HepG2 (cell line): ENCODE measurements around the gene APOBEC3C. TPM values are rescaled to one million over a fixed set of nuclear protein-coding genes. Genes with fewer than 3 reads are reported as not detected.

ENCODE experiments used
- EZH2 ChIP-seq: conservative IDR thresholded peaks from 2 replicates; pipeline ENCODE4 v1.6.1; 2012; ENCODE audit warnings: mild to moderate bottlenecking, low read depth, low read length, moderate library complexity
- FOSL2 ChIP-seq: sonication (generic); formaldehyde crosslinking; IDR thresholded peaks from 2 replicates; pipeline ENCODE4 v1.4.0; 2020; ENCODE audit warnings: missing genetic modification reagents
- LCORL ChIP-seq, 2 experiments: fragments of 450-650 bp in 1 of 2; sonication (generic) in 1 of 2; formaldehyde crosslinking in 1 of 2; IDR thresholded peaks; 2 replicates each; pipeline versions ENCODE4 v1.5.0 to v1.6.1; 2017 to 2020; ENCODE audit warnings: antibody characterized with exemption in 1 of 2, missing genetic modification reagents in 1 of 2
- MYPOP ChIP-seq: sonication (generic); formaldehyde crosslinking; IDR thresholded peaks from 2 replicates; pipeline ENCODE4 v1.8.1; 2023; ENCODE audit warnings: mild to moderate bottlenecking, moderate library complexity, missing genetic modification reagents
- NFKB2 ChIP-seq: sonication (generic); formaldehyde crosslinking; IDR thresholded peaks from 2 replicates; pipeline ENCODE4 v1.4.0; 2020; ENCODE audit warnings: missing genetic modification reagents, borderline replicate concordance
- NR2F6 ChIP-seq, 2 experiments: IDR thresholded peaks; 2 replicates each; pipeline ENCODE4 v1.6.1; 2016; ENCODE audit warnings: antibody characterized with exemption in 1 of 2, mild to moderate bottlenecking in 1 of 2
- PBX3 ChIP-seq: sonication (generic); formaldehyde crosslinking; IDR thresholded peaks from 2 replicates; pipeline ENCODE4 v1.8.1; 2023; ENCODE audit warnings: missing genetic modification reagents, inconsistent platforms, borderline replicate concordance
- RARA ChIP-seq: IDR thresholded peaks from 2 replicates; pipeline ENCODE4 v1.6.1; 2016; ENCODE audit warnings: missing genetic modification reagents, missing compliant biosample characterization
- SAP130 ChIP-seq: IDR thresholded peaks from 2 replicates; pipeline ENCODE4 v1.6.1; 2016; ENCODE audit warnings: low read depth
- SMAD3 ChIP-seq: sonication (generic); formaldehyde crosslinking; IDR thresholded peaks from 2 replicates; pipeline ENCODE4 v1.4.0; 2020; ENCODE audit warnings: missing genetic modification reagents
- YEATS4 ChIP-seq: sonication (generic); formaldehyde crosslinking; IDR thresholded peaks from 2 replicates; pipeline ENCODE4 v1.4.0; 2020; ENCODE audit warnings: missing genetic modification reagents, borderline replicate concordance
- ZNF333 ChIP-seq: sonication (generic); formaldehyde crosslinking; IDR thresholded peaks from 2 replicates; pipeline ENCODE4 v1.4.0; 2020; ENCODE audit warnings: mild to moderate bottlenecking, missing genetic modification reagents, borderline replicate concordance
- ZNF468 ChIP-seq: sonication (generic); formaldehyde crosslinking; IDR thresholded peaks from 2 replicates; pipeline ENCODE4 v1.8.0; 2022; ENCODE audit warnings: mild to moderate bottlenecking, moderate library complexity, missing genetic modification reagents
- ZNF501 ChIP-seq: sonication (generic); formaldehyde crosslinking; IDR thresholded peaks from 2 replicates; pipeline ENCODE4 v1.5.1; 2020; ENCODE audit warnings: mild to moderate bottlenecking, moderate library complexity, missing genetic modification reagents
- ZNF546 ChIP-seq: sonication (generic); formaldehyde crosslinking; conservative IDR thresholded peaks from 2 replicates; pipeline ENCODE4 v1.8.1; 2023; ENCODE audit warnings: mild to moderate bottlenecking, missing genetic modification reagents
- ZNF619 ChIP-seq: sonication (generic); formaldehyde crosslinking; IDR thresholded peaks from 2 replicates; pipeline ENCODE4 v1.4.0; 2020; ENCODE audit warnings: mild to moderate bottlenecking, missing genetic modification reagents
- ZNF687 ChIP-seq: sonication (generic); formaldehyde crosslinking; IDR thresholded peaks from 2 replicates; pipeline ENCODE4 v1.5.1; 2020; ENCODE audit warnings: mild to moderate bottlenecking, missing genetic modification reagents, moderate library complexity
- ZXDC ChIP-seq: sonication (generic); formaldehyde crosslinking; IDR thresholded peaks from 2 replicates; pipeline ENCODE4 v1.5.0; 2020; ENCODE audit warnings: mild to moderate bottlenecking, missing genetic modification reagents
- polyA plus RNA-seq, 8 experiments: library from polyadenylated mRNA; depleted of rRNA in 3 of 8; stranded (reverse) in 7 of 8; unstranded in 1 of 8; fragments of >200 nt; fragmentation: Illumina TruSeq in 4 of 8; extraction: Trizol in 4 of 8; gene quantifications; 2 replicates each; pipeline versions ENCODE4 v1.2.1 to v1.2.3, GENCODE V29; 2011 to 2016; ENCODE audit warnings: low read depth in 4 of 8, missing spikeins in 1 of 8, mixed read lengths in 1 of 8; ENCODE audit not compliant: insufficient read depth in 1 of 8
- total RNA-seq, 5 experiments: library from RNA; depleted of rRNA; stranded (reverse); fragments of >200 nt; fragmentation: Illumina TruSeq; extraction: Trizol; gene quantifications; 2 replicates each; pipeline ENCODE4 v1.2.3, GENCODE V29; 2016; ENCODE audit warnings: low read depth in 1 of 5

The APOBEC3C gene
- total and polyA plus RNA-seq, 2 of the 13 experiments (the other 11 are each of a cell fraction or from before 2014, with no cell fraction given), result 8.9 to 27.6 TPM

DNA sequence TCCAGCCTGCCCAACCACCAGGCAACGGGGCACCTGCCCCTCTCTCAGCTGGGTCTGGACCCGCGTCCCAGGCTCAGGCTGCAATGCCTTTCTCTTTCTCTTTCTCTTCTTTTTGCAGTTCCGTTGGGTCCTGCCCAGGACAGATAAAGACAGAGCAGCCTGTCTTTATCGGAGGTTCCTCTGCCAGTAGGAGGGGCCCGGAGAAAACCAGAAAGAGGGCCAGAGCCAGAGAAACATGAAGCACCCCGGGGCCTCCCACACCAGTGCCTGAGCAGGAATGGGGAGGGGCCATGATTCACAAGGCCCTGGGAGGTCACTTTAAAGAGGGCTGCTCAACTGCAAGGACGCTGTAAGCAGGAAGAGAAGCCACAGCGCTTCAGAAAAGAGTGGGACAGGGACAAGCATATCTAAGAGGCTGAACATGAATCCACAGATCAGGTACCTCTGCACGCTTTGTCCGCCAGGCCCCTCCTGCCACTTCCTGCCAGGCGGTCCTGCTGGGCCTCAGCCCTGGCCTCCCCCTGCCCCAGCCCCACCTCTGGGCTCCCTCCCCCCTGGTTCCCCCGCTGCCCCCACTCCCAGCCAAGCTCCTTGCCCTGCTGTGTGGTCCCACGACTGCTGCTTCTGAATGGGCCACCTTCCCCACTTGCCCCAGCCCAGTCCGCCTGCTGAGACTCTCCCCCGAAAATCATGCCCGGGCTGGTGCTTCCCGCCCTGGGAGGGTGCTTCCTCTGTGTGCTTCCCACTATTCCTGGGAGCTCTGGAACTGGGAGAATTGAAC lies at the start of gene APOBEC3C (continued):
- TF ChIP-seq ZNF687 (CRISPR knock-in tag) (peak; percentile 68), SMAD3 (0 out of 2 replicates have a peak, but pooled peaks have one; percentile 43), EZH2 (no peak), FOSL2 (CRISPR knock-in tag) (peak; percentile 41), NFKB2 (0 out of 2 replicates have a peak, but pooled peaks have one; percentile 51), LCORL (IDR thresholded peaks at IDR 0.05) (no peak), LCORL (CRISPR knock-in tag; IDR thresholded peaks at IDR 0.05) (peak; percentile 15; the same call in 1 of the 2 replicates), SAP130 (CRISPR knock-in tag) (peak; percentile 64), MYPOP (CRISPR knock-in tag) (0 out of 2 replicates have a peak, but pooled peaks have one; percentile 29), ZNF546 (CRISPR knock-in tag) (0 out of 2 replicates have a peak, but pooled peaks have one; percentile 57), PBX3 (CRISPR knock-in tag) (no peak), RARA (CRISPR knock-in tag) (0 out of 2 replicates have a peak, but pooled peaks have one; percentile 6), ZNF468 (CRISPR knock-in tag) (no peak), YEATS4 (CRISPR knock-in tag) (0 out of 2 replicates have a peak, but pooled peaks have one; percentile 46), ZXDC (CRISPR knock-in tag) (peak; percentile 33; the same call in 1 of the 2 replicates), ZNF501 (0 out of 2 replicates have a peak, but pooled peaks have one; percentile 9), ZNF619 (CRISPR knock-in tag) (no peak), ZNF333 (no peak), NR2F6 (IDR thresholded peaks at IDR 0.05) (no peak), NR2F6 (CRISPR knock-in tag; IDR thresholded peaks at IDR 0.05) (no peak)
